VCaP (cell line): ENCODE data around the gene GNE.
"Not testable (repeated sequence)": the region's sequence is repeated elsewhere in the genome, so short reads cannot be mapped to it uniquely, and the experiment has no call there.

ENCODE experiments used
- H3K27ac ChIP-seq: fragments of 450-650 bp; 2 replicates; pipeline ENCODE4 v1.5.1; 2017
- TF ChIP-seq, protein P1 (sequence below): fragments of 450-650 bp; conservative IDR thresholded peaks from 2 replicates; pipeline ENCODE4 v1.5.1; 2017; ENCODE audit warnings: mild to moderate bottlenecking, moderate library complexity

GNE gene

GRCh38 chr9:36282275-36282674, 24.0 kb upstream of the GNE start:
- TF ChIP-seq, protein P1, sequence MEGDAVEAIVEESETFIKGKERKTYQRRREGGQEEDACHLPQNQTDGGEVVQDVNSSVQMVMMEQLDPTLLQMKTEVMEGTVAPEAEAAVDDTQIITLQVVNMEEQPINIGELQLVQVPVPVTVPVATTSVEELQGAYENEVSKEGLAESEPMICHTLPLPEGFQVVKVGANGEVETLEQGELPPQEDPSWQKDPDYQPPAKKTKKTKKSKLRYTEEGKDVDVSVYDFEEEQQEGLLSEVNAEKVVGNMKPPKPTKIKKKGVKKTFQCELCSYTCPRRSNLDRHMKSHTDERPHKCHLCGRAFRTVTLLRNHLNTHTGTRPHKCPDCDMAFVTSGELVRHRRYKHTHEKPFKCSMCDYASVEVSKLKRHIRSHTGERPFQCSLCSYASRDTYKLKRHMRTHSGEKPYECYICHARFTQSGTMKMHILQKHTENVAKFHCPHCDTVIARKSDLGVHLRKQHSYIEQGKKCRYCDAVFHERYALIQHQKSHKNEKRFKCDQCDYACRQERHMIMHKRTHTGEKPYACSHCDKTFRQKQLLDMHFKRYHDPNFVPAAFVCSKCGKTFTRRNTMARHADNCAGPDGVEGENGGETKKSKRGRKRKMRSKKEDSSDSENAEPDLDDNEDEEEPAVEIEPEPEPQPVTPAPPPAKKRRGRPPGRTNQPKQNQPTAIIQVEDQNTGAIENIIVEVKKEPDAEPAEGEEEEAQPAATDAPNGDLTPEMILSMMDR, result no peak

DNA sequence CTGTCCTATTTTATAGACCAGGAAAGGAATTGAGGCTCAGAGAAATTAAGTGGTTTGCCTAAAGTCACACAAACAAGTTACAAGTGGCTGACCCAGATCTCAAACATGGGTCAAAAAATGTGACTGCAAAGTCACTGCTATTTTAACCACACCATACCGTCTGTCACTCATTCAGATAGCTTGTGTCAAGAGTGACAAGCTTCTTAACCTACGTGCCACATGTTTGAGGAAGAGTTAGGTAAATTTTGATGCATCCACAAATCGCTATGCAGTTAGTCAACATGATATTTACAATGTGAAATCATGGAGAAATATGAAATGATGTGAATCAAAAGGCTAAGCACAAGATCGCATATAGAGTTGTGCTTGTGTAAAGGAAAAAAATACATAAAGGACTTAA, 22.7 kb upstream of the GNE start:
- TF ChIP-seq, protein P1, result no peak

More at GRCh38 chr9:36282275-36282674, 24.0 kb upstream of the GNE start:
- no peak overlapping the region for H3K27ac ChIP-seq

GRCh38 chr9:36278243-36278642, 20.0 kb upstream of the GNE start:
- TF ChIP-seq, protein P1, result no peak
- no peak overlapping the region for H3K27ac ChIP-seq

More for the DNA sequence above, 22.7 kb upstream of the GNE start:
- no peak overlapping the region for H3K27ac ChIP-seq

GRCh38 chr9:36276781-36277181, 18.5 kb upstream of the GNE start:
- no peak overlapping the region for H3K27ac ChIP-seq
- TF ChIP-seq, protein P1, result no peak

DNA sequence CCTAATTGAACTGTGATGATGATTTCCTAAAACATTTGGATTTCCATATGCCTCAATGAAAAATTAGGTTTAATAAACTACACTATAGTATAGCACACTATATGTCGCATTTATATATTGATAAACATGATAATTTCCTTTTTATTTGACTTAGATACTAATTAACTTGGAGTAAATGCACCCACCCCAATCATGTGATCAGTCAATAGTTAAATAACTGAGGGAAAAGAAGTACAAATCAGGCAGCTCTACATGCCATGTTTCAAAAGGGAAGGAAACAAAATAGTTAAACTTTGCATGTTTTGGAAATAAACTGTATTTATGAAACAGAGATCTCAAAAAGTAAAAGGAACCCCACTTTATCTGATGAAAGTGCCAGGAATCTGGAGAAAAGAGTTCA, 18.0 kb upstream of the GNE start:
- TF ChIP-seq, protein P1, result no peak
- no peak overlapping the region for H3K27ac ChIP-seq

- H3K27ac ChIP-seq, result no peak overlapping the region
- TF ChIP-seq, protein P1, result no peak
Observed at GRCh38 chr9:36275060-36275459, 16.8 kb upstream of the GNE start.

- H3K27ac ChIP-seq, result not testable (repeated sequence)
Observed at GRCh38 chr9:36273354-36273753, 15.1 kb upstream of the GNE start.

DNA sequence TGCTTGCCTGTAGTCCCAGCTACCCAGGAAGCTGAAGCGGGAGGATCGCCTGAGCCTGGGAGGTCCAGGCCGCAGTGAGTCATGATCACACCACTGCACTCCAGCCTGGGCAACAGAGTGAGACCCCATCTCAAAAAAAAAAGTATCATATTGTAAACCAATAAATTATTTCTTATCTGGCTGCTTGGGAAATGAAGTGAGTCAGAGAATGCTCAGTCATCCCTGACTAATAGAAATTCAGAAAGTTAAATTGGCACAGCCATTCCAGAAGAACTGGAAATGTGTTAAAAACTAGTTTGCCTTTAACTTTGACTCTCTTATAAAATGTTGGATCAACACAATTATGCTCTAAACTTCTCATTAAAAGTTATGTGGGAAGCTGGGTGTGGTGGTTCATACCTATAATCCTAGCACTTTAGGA, 9.8 kb upstream of the GNE start:
- no peak overlapping the region for H3K27ac ChIP-seq
- TF ChIP-seq, protein P1, result no peak
